Epithelial cell of esophagus (primary cell): Measurements from ENCODE around the gene EML6.
A peak's percentile ranks its signal among the peaks of the same experiment; 100 is the strongest.

Experiments used
- DNase-seq: peaks from one replicate; pipeline ENCODE4 v3.0.0; 2010; ENCODE audit warnings: low read depth
- H3K4me3 ChIP-seq: 2 replicates; pipeline ENCODE4 v1.5.1; 2011; ENCODE audit warnings: mild to moderate bottlenecking, low read length, control low read depth
- TF ChIP-seq, protein P1 (sequence below): IDR thresholded peaks from 2 replicates; pipeline ENCODE4 v1.5.1; 2011; ENCODE audit warnings: low read depth, mild to moderate bottlenecking, low read length, control low read depth, inconsistent platforms; ENCODE audit not compliant: insufficient read depth; ENCODE audit errors: missing control alignments

The EML6 gene

DNA sequence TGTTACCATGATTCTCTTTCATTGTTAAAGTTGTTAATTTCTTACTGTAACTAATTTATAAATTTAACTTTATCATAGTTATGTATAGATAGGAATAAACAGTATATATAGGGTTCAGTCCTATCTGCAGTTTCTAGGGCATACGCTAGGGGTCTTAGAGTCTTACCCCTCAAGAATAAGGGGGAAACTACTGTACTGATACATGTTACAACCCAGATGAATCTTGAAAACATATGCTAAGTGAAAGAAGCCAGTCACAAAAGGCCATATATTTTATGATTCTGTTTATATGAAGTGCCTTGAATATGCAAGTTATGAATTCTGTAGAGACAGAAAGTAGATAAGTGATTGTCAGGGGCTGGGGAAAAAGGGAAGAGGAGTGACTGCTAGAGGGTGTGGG lies 274.4 kb downstream of the EML6 start:
- no peak for DNase-seq
- H3K4me3 ChIP-seq, result no peak overlapping the region
- TF ChIP-seq, protein P1, sequence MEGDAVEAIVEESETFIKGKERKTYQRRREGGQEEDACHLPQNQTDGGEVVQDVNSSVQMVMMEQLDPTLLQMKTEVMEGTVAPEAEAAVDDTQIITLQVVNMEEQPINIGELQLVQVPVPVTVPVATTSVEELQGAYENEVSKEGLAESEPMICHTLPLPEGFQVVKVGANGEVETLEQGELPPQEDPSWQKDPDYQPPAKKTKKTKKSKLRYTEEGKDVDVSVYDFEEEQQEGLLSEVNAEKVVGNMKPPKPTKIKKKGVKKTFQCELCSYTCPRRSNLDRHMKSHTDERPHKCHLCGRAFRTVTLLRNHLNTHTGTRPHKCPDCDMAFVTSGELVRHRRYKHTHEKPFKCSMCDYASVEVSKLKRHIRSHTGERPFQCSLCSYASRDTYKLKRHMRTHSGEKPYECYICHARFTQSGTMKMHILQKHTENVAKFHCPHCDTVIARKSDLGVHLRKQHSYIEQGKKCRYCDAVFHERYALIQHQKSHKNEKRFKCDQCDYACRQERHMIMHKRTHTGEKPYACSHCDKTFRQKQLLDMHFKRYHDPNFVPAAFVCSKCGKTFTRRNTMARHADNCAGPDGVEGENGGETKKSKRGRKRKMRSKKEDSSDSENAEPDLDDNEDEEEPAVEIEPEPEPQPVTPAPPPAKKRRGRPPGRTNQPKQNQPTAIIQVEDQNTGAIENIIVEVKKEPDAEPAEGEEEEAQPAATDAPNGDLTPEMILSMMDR, result no peak

DNA sequence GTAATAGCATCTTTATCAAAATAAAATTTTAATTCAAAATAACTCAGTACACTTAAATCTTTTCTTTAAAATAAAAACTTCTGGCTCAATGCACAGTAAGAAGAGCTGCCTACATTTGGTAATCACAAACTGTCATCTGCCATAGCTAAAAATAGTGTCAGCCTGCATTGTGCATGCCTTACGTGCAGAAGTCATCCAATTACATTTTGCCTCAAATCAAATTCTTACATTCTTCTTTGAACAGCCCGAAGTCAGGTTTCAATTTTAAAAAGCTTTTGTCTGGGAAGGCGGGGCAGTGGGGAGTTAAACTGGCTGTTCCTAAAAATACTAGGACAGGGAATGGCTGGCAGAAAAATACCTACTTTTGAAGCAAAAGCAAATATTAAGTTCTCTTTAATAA lies 275.7 kb downstream of the EML6 start:
- TF ChIP-seq, protein P1, result no peak
- no peak overlapping the region for H3K4me3 ChIP-seq
- peak; percentile 52 for DNase-seq

DNA sequence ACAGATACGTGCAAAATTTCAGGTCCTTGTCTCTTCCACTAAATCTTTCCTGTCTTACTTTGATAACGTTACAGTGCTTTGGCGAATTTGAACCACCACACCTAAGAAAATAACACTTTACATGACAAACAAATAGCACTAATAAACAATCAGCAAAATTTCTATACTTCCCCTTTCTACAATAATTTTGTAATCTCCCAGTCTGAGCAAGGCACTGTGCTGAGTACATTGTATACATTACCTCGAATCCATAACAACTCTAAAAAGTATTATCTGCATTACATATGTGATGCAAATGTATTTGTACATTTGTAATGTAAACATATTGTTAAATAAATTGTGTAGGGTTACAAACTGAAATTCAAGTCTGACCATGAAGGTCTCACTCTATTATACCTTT lies 276.9 kb downstream of the EML6 start:
- TF ChIP-seq, protein P1, result no peak
- DNase-seq, result no peak
- H3K4me3 ChIP-seq, result no peak overlapping the region

DNA sequence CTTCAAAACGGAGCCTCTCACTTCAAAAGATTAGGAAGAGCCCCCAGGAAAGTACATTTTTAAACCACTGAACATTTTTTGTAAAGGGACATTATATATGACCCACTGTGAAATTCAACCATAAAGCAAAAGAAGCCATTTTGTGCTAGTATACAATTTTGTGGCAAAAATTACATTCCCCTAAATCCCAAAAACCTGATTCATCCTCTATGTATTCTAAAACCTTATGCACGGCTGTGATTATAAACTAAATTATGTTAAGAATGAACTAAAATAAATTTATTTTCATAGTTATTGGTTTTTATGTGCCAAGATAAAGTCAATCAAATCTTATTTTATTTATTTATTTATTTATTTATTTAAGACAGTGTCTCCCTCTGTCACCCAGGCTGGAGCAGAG lies 278.3 kb downstream of the EML6 start:
- no peak for DNase-seq
- H3K4me3 ChIP-seq, result no peak overlapping the region
- TF ChIP-seq, protein P1, result no peak

DNA sequence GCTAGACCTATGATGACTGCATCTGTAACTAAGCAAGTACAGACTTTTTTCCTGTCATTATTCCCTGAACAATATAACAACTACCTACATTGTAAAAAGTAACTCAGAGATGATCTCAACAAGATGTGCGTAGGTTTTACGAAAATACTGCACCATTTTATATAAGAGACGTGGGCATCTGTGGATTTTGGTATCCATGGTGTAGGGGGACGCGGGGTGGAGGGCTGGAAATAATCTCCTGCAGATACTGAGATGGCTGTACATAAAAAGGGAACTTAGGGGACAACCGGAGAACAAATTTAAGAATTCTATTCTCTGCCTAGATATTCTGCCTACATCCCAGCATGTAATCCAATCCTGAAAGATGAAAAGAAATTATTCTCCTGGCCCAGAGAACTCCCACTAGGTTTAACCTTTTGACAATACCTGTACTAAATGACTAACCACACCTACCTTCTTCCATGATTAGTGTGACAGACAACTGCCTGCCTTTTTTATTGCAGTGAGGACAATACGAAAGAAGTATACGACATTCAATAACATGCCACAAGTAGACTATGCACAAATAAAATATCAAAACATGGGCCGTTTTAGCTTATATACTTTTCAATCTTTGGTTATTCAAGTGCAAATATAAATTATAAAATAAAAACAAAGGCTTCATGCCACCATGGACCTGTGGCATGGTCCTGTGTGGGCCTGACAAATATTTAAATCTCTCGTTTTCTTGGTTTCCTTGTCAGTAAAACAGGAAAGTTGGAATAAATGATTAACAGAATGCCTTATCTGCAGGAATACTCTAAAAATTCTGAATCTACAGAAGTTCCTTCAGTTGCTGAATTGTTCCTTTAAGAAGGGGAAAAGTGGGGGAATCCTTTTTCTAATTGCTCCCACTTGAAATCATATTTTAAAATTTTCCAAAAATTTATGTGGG lies 280.5 kb downstream of the EML6 start:
- H3K4me3 ChIP-seq, result no peak overlapping the region
- DNase-seq, result no peak
- TF ChIP-seq, protein P1, result no peak

DNA sequence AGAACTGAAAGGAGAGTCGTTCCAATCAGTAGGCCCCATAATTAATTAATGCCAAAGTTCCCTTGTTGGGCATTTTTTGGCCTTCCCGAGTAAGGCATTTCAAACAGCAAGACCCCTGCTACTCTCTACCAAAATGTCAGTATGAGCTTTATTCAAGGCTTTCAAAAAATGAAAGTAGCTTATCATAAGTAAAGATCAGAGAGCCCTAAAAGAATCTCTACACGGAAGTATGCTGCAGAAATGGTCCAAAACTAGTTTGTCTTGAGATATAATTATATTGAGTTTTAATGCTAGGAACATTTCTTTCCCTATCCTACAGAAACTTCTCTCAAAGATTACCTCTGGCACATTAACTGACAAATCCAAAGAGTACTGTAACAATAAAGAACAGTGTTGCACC lies 282.8 kb downstream of the EML6 start:
- H3K4me3 ChIP-seq, result no peak overlapping the region
- TF ChIP-seq, protein P1, result no peak
- DNase-seq, result no peak
